ENCODE measurements around the gene MYH13. TPM values are rescaled to one million over a fixed set of nuclear protein-coding genes. Genes with fewer than 3 reads are reported as not detected.

MYH13 gene
- total and polyA plus RNA-seq, 9 of the 15 experiments (the other 6 are each of a cell fraction or from before 2014, with no cell fraction given) = 0.01 TPM; not detected in 8

GRCh38 chr17:10323812-10324610, 48.8 kb downstream of the MYH13 start (continued):
- TF ChIP-seq, protein P1, sequence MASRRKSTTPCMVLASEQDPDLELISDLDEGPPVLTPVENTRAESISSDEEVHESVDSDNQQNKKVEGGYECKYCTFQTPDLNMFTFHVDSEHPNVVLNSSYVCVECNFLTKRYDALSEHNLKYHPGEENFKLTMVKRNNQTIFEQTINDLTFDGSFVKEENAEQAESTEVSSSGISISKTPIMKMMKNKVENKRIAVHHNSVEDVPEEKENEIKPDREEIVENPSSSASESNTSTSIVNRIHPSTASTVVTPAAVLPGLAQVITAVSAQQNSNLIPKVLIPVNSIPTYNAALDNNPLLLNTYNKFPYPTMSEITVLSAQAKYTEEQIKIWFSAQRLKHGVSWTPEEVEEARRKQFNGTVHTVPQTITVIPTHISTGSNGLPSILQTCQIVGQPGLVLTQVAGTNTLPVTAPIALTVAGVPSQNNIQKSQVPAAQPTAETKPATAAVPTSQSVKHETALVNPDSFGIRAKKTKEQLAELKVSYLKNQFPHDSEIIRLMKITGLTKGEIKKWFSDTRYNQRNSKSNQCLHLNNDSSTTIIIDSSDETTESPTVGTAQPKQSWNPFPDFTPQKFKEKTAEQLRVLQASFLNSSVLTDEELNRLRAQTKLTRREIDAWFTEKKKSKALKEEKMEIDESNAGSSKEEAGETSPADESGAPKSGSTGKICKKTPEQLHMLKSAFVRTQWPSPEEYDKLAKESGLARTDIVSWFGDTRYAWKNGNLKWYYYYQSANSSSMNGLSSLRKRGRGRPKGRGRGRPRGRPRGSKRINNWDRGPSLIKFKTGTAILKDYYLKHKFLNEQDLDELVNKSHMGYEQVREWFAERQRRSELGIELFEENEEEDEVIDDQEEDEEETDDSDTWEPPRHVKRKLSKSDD (conservative IDR thresholded peaks at IDR 0.05; ENCODE audit: low read length) = no peak
- TF ChIP-seq ZNF589 (CRISPR knock-in tag; IDR thresholded peaks at IDR 0.05; ENCODE audit: low read depth) (no peak), ZNF146 (CRISPR knock-in tag; IDR thresholded peaks at IDR 0.05; ENCODE audit: unreplicated experiment) (no peak), U2AF2 (optimal IDR thresholded peaks at IDR 0.05; ENCODE audit: low read depth, low read length) (no peak), ZNF384 (IDR thresholded peaks at IDR 0.05; ENCODE audit: low read depth, low read length) (no peak), ETV1 (tag; conservative IDR thresholded peaks at IDR 0.05; ENCODE audit: low read depth) (no peak)

- FAIRE-seq = no peak
- H3K9me1 ChIP-seq (ENCODE audit: control insufficient read depth, insufficient read depth, low read length) = no peaks in the 10 kb centered on the region
- ChIA-PET CTCF (ENCODE audit: low intra/inter-chr PET ratio) (no interaction called here), POLR2A (no interaction called here)
- intact Hi-C loops (cut with micrococcal nuclease) = no loop called here
- ATAC-seq = no peak
- no peak overlapping the region for H3K9ac ChIP-seq (ENCODE audit: insufficient read depth in 1 of 2, low read depth in 2 of 2, low read length in 2 of 2)
- no peaks in the 10 kb centered on the region for H4K20me1 ChIP-seq (replicated peaks; ENCODE audit: control insufficient read depth, insufficient read depth, low read length)
- BruUV-seq (replicated peaks) = no TSS peak
- H3K4me2 ChIP-seq (ENCODE audit: insufficient read depth, low read length) = no peak overlapping the region
- H3K4me3 ChIP-seq = no peak overlapping the region
- in situ Hi-C loops (cut with MboI) = no loop called here
- H2AFZ ChIP-seq (ENCODE audit: low read depth, low read length) = no peak overlapping the region
- no peak for DNase-seq (ENCODE audit: extremely low read depth in 1 of 4, low spot score in 3 of 4)
- H3K27ac ChIP-seq (ENCODE audit: extremely low read depth, low read depth, low read length) = no peak overlapping the region
- no peaks in the 10 kb centered on the region for H3K36me3 ChIP-seq (ENCODE audit: control insufficient read depth, insufficient read depth, low read length)
- no peaks in the 10 kb centered on the region for H3K79me2 ChIP-seq (ENCODE audit: control insufficient read depth, insufficient read depth, low read length)
- no peaks in the 10 kb centered on the region; the same call in 1 of the 2 replicates for H3K9me3 ChIP-seq (replicated peaks; ENCODE audit: control insufficient read depth, insufficient read depth, low read depth, low read length)
- WGBS (ENCODE audit: insufficient coverage, low coverage, missing lambda C conversion rate) = 13% methylated on average over 9 of the region's 9 CpGs
- peaks cover 0 to 3% of the 10 kb centered on the region in 2 experiments; a peak in 1 of 5 replicates for H3K4me1 ChIP-seq (replicated peaks in 1 of 2; ENCODE audit: control insufficient read depth in 2 of 2, insufficient read depth in 2 of 2, low read length in 2 of 2)
- H3K27me3 ChIP-seq (ENCODE audit: control insufficient read depth in 2 of 2, insufficient read depth in 2 of 2, low read length in 2 of 2) = no peaks in the 10 kb centered on the region
- no peak for TF ChIP-seq ZNF253 (CRISPR knock-in tag; conservative IDR thresholded peaks at IDR 0.05)
- TF ChIP-seq SRSF1 (IDR thresholded peaks at IDR 0.05; ENCODE audit: low read depth, low read length) = no peak
- no peak for TF ChIP-seq SAP30 (IDR thresholded peaks at IDR 0.05; ENCODE audit: borderline replicate concordance, insufficient read depth, low read depth, low read length, poor library complexity, severe bottlenecking)
- TF ChIP-seq MBD2 (IDR thresholded peaks at IDR 0.05; ENCODE audit: borderline replicate concordance, low read depth) = no peak
- TF ChIP-seq CAMTA2 (CRISPR knock-in tag; conservative IDR thresholded peaks at IDR 0.05) = no peak
- TF ChIP-seq ZNF778 (CRISPR knock-in tag; IDR thresholded peaks at IDR 0.05) = no peak
- TF ChIP-seq, protein P2, sequence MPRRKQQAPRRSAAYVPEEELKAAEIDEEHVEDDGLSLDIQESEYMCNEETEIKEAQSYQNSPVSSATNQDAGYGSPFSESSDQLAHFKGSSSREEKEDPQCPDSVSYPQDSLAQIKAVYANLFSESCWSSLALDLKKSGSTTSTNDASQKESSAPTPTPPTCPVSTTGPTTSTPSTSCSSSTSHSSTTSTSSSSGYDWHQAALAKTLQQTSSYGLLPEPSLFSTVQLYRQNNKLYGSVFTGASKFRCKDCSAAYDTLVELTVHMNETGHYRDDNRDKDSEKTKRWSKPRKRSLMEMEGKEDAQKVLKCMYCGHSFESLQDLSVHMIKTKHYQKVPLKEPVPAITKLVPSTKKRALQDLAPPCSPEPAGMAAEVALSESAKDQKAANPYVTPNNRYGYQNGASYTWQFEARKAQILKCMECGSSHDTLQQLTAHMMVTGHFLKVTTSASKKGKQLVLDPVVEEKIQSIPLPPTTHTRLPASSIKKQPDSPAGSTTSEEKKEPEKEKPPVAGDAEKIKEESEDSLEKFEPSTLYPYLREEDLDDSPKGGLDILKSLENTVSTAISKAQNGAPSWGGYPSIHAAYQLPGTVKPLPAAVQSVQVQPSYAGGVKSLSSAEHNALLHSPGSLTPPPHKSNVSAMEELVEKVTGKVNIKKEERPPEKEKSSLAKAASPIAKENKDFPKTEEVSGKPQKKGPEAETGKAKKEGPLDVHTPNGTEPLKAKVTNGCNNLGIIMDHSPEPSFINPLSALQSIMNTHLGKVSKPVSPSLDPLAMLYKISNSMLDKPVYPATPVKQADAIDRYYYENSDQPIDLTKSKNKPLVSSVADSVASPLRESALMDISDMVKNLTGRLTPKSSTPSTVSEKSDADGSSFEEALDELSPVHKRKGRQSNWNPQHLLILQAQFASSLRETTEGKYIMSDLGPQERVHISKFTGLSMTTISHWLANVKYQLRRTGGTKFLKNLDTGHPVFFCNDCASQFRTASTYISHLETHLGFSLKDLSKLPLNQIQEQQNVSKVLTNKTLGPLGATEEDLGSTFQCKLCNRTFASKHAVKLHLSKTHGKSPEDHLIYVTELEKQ (CRISPR knock-in tag; IDR thresholded peaks at IDR 0.05) = no peak
- no peak for TF ChIP-seq PPARD (CRISPR knock-in tag; IDR thresholded peaks at IDR 0.05)
Observed at GRCh38 chr17:10318535-10318934, 54.3 kb downstream of the MYH13 start.
